ENCODE data around the gene AKAP9.
A peak's percentile ranks its signal among the peaks of the same experiment; 100 is the strongest.
"Not testable (repeated sequence)": the region's sequence is repeated elsewhere in the genome, so short reads cannot be mapped to it uniquely, and the experiment has no call there.

The AKAP9 gene

DNA sequence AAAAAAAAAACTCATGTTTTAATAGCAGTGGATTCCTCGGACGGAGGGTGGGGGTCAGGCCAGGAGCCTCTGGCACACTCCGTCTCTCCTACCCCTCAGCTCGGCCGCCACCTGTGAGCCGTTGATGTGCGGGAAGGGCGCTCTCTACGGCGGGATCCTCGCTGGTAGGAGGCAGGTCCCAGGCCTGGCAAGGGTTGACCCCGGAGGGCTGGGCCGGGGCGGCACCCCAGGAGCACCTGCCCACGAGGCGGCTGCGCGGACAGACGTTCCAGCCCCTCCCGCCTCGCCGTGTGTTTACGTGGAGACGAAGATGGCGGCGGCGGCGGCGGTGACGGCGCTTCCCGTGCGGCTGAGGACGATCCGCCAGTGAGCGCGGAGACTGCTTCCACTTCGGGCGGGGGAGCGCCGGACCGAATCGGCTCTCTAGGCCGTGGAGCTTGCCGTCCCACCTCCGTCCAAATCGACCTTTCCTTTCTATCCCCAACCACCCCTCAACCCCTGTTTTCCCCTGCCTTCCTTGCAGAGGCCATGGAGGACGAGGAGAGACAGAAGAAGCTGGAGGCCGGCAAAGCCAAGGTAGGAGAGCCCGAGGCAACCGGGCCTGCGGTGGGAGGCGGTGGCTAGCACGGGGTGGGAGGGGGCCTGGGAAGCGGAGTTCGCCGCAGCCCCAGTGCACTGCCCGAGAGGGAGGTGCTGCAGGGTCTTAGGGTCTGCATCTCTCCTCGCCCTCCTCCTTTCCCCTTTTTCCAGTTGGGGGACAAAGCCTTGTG is at the start of gene AKAP9:
AKAP9 (plus strand) TSS at position 291 of the 770 bp plus-strand sequence; CDS start at position 529, 238 bp downstream.
- peak; percentile 88 for DNase-seq

GRCh38 chr7:91892099-91892705 is 48.5 kb upstream of the AKAP9 start:
- no peak for DNase-seq

DNA sequence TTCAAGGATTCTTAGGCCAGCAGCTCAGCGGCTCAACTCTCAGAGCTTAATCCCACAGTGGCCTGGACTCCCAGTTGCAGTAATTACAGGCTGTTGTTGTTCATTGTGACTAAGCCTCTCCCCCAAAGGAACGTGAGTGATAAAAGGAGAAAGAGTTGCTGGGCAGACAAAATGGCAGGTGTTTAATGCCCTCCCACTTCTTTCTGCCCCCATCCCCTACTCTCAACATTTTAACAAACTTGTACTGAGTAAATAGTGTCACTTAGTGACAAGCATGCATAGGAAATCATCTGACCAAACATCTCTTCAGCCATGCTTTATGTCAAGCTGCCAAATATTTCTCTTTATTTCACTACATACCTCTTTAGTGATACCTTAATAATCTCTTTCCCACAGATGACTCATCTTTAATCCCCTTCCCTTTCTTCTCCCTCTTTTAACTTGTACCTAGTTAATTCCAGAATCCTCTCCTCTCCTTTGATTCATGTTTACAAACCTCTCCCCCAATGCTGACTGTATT is 47.8 kb upstream of the AKAP9 start:
- no peak for DNase-seq

DNA sequence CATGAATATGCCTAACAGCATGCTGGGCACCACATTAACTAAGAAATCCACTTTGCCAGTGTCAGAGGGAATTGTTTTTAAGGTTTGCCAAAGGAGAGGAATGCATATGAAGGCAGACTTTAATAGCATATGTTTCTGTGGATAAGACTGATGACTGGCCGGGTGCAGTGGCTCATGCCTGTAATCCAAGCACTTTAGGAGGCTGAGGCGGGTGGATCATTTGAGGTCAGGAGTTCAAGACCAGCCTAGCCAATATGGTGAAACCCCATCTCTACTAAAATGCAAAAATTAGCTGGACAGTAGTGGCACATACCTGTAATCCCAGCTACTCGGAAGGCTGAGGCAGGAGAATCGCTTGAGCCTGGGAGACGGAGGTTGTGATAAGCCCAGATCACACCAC is 47.0 kb upstream of the AKAP9 start:
- not testable (repeated sequence) for DNase-seq

- DNase-seq: no peak
Measured at GRCh38 chr7:91894781-91895480, 45.7 kb upstream of the AKAP9 start.

- no peak for DNase-seq
Measured at GRCh38 chr7:91898240-91898992, 42.2 kb upstream of the AKAP9 start.

- DNase-seq: no peak
Measured at GRCh38 chr7:91899563-91899962, 41.1 kb upstream of the AKAP9 start.

- no peak for DNase-seq
Measured at GRCh38 chr7:91910171-91910570, 30.5 kb upstream of the AKAP9 start.

- DNase-seq: no peak
Measured at GRCh38 chr7:91911121-91911520, 29.5 kb upstream of the AKAP9 start.

DNA sequence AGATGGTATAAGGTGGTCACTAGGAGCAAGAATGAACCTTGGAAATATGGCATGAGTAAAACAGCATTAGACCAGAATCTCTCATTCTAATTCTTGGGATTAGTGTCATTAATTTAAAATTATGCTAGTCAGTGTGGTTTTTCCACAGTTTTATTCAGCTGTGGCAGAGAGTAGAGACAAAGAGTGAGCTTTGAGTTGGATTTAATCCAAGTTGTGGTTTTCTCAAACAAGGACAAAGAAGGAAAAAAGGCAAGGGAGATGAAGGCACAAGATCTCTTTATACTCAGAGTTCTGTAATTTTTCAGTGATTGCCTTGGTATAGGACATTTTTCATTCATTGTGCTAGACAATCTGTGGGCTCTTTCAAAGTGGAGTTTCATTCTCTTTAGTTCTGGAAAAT is 28.2 kb upstream of the AKAP9 start:
- DNase-seq: no peak

- no peak for DNase-seq
Measured at GRCh38 chr7:91913612-91914011, 27.1 kb upstream of the AKAP9 start.

DNA sequence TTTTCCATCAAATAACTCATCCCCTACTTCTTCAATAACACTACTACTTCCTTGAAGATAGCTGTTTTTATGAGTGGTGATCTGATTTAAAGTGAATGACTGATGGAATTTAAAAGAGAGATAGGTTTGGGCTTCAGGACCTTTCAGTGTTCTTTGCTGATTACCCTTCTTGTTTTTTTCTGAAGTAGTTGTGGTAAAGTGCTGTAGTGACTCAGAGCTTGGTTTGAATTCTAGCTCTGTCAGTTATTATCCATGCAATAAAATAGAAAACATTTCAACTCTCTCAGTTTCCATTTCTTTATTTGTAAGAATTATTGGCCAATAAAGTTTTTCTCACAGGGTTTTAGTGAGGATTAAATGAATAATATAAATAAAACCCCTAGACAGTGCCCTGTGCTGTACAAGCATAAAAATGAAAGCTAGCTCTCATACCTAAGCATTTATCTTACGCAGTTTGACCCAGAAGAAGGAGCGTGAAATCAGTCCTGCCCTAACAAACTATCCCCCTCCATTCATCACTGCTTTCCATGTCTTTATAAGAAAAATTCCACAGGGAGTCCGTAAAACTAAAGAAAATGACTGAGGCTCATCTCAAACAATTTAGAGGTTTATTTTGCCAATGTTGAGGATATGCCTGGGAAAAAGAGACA is 25.1 kb upstream of the AKAP9 start:
- no peak for DNase-seq

DNA sequence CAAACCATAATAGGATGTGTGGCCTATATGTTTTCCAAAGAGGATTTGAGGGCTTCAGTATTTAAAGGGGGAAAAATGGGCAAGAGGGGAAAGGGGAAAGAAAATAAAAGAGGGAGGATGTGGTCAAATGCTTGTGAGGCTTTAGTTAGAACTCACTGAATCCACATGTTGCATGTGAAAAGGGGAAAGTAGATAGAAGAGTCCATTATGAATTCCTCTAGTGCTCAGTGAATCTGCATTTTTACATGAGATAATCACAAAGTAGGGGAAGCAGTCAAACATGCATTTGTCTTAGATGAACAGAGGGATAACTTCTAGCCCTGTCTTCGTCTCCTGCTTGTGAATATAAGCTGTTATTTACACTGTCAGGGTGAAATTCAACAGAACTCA is 24.6 kb upstream of the AKAP9 start:
- DNase-seq: no peak

GRCh38 chr7:91918356-91918755 is 22.3 kb upstream of the AKAP9 start:
- no peak for DNase-seq

GRCh38 chr7:91922857-91923256 is 17.8 kb upstream of the AKAP9 start:
- no peak for DNase-seq

- DNase-seq: no peak
Measured at GRCh38 chr7:91927912-91928311, 12.8 kb upstream of the AKAP9 start.

- no peak for DNase-seq
Measured at GRCh38 chr7:91929463-91929862, 11.2 kb upstream of the AKAP9 start.

DNA sequence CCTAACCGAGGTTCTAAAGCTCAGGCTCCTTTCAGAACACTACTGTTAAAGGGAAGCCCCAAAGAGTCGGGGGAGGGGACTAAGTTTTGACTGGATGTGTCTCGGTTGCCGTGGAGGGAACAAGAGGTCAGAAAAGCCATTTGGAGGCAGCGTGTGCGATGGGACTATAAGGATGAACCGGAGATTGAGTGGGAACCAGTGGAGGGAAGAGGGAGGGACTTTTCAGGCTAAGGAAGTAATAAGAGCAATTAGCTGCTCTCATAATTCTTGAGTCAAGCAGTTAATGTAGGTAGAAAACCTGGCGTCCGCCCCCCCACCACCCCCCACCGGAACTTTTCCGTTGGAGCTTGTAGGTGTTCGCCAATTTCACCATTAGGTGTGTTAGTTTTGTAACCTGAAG is 491 bp upstream of the AKAP9 start:
- peak; percentile 47 for DNase-seq

DNA sequence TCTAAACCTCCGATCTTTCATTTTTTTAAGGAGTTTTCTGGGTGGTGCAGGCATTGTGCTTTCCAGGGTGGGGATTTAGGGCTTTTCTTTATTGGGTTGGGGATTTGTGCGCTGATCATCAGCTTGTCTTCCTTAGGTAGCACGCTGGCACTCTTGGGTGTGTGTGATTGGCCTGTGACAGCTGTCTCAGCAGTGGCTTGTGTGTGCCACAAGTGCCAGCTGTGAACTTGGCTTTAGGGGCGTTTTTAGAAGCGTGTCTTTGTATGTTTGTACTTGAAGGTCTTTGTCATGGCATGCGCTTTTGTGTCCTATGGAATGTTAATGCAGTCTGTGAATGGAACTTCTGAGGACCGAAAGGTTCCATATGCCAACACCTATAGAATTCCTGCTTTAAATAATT is 788 bp downstream of the AKAP9 start:
- DNase-seq: peak; percentile 68

DNA sequence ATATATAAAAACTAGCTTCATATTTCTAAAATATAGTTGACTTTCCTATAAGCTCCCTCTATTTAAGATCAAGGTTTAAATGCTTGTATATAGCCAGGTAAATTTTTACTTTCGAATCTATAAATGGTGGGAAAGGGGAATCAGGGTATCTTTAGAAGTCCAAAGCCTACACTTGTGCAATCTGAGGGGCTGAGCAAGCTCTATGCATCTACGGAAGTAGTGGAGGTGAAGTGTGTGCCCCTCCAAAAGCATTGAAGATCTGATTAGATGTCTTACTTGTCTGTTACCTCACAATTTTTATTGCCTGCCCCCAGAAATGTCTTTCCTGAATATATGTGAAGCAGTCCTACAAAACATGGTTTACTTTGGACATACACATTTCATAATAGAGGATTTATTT is 1.6 kb downstream of the AKAP9 start:
- DNase-seq: no peak

DNA sequence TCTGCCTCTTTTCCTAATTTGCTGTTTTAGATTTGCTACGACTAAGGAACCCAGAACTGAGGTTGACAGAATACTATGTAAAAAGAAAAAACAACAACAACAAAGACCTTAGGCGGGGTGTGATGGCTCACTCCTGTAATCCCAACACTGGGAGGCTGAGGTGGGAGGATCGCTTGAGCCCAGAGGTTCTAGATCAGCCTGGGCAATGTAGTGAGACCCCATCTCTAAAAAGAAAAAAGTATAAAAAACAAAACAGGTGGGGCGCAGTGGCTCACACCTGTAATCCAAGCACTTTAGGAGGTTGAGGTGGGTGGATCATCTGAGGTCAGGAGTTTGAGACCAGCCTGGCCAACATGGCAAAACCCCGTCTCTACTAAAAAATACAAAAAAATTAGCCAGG is 4.3 kb downstream of the AKAP9 start:
- DNase-seq: not testable (repeated sequence)

GRCh38 chr7:91945476-91945875 is 4.8 kb downstream of the AKAP9 start:
- DNase-seq: no peak

- no peak for DNase-seq
Measured at GRCh38 chr7:91946549-91946948, 5.9 kb downstream of the AKAP9 start.
